Fibroblast of upper back skin (primary cell): Measurements from ENCODE around the gene CRYBG3.
A peak's percentile ranks its signal among the peaks of the same experiment; 100 is the strongest.

Experiments used
- DNase-seq: peaks from one replicate; pipeline ENCODE4 v3.0.0-alpha.2; 2013

Gene CRYBG3

GRCh38 chr3:97839944-97840343 lies 18.1 kb downstream of the CRYBG3 start:
- DNase-seq: no peak

GRCh38 chr3:97841304-97841703 lies 19.5 kb downstream of the CRYBG3 start:
- DNase-seq: no peak

- no peak for DNase-seq
These were observed 20.1 kb downstream of the CRYBG3 start for GRCh38 chr3:97841956-97842355.

- no peak for DNase-seq
These were observed 27.0 kb downstream of the CRYBG3 start for GRCh38 chr3:97848779-97849178.

- DNase-seq: no peak
These were observed 35.6 kb downstream of the CRYBG3 start for GRCh38 chr3:97857401-97857800.

- no peak for DNase-seq
These were observed 38.6 kb downstream of the CRYBG3 start for GRCh38 chr3:97860364-97860763.

- no peak for DNase-seq
These were observed 40.8 kb downstream of the CRYBG3 start for GRCh38 chr3:97862582-97862981.

- DNase-seq: peak; percentile 6
These were observed 41.2 kb downstream of the CRYBG3 start for GRCh38 chr3:97863031-97863430.

GRCh38 chr3:97863775-97864174 lies 42.0 kb downstream of the CRYBG3 start:
- DNase-seq: no peak

- DNase-seq: peak; percentile 57
These were observed 49.4 kb downstream of the CRYBG3 start for GRCh38 chr3:97871186-97871585.

GRCh38 chr3:97871801-97872524 lies 50.2 kb downstream of the CRYBG3 start:
- DNase-seq: peak; percentile 95

- DNase-seq: peak; percentile 28
These were observed 50.8 kb downstream of the CRYBG3 start for GRCh38 chr3:97872525-97873042.

- peak; percentile 35 for DNase-seq
These were observed 58.5 kb downstream of the CRYBG3 start for GRCh38 chr3:97880267-97880666.

GRCh38 chr3:97882975-97883598 lies 61.3 kb downstream of the CRYBG3 start:
- DNase-seq: peak; percentile 73

- no peak for DNase-seq
These were observed 61.9 kb downstream of the CRYBG3 start for GRCh38 chr3:97883736-97884135.

- DNase-seq: no peak
These were observed 62.8 kb downstream of the CRYBG3 start for GRCh38 chr3:97884586-97885123.

- no peak for DNase-seq
These were observed 64.4 kb downstream of the CRYBG3 start for GRCh38 chr3:97885931-97886824.

GRCh38 chr3:97889814-97890213 lies 68.0 kb downstream of the CRYBG3 start:
- no peak for DNase-seq

- DNase-seq: no peak
These were observed 71.0 kb downstream of the CRYBG3 start for GRCh38 chr3:97892852-97893251.

- DNase-seq: no peak
These were observed 73.4 kb downstream of the CRYBG3 start for GRCh38 chr3:97895216-97895615.

- DNase-seq: no peak
These were observed 74.3 kb downstream of the CRYBG3 start for GRCh38 chr3:97896129-97896528.

GRCh38 chr3:97896547-97896946 lies 74.7 kb downstream of the CRYBG3 start:
- peak; percentile 2 for DNase-seq

GRCh38 chr3:97899331-97899730 lies 77.5 kb downstream of the CRYBG3 start:
- DNase-seq: no peak
